ENCODE data around the gene CHST11.

Gene CHST11

DNA sequence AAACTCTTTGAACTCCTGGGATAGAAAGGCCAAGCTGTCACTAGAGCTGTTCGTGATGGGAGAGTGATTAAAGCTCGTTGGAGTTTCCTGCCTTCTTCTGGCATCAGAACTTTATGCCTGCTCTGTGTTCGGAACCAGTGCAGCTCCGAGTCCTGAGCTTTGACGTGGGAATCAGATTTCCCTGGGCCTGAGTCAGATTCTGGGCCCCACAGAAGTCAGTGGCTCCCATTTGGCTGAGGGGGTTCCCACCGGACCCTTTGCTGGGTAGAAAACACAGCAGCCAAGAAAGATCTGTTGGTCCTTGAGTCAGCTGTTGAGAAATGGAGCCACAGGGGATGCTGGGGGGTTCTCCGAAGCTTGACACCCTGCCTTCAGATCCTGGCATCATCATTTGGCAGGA, 238.0 kb downstream of the CHST11 start:
- peaks cover 3% of the 10 kb centered on the region; the same call in 1 of the 2 replicates for H4K20me1 ChIP-seq (ENCODE audit: control insufficient read depth, insufficient read depth, low read depth, low read length)
- H3K9me3 ChIP-seq (ENCODE audit: control insufficient read depth, insufficient read depth, low read length): no peaks in the 10 kb centered on the region
- no peaks in the 10 kb centered on the region for H3F3A ChIP-seq (ENCODE audit: control insufficient read depth, insufficient read depth)
- TF ChIP-seq, protein P1, sequence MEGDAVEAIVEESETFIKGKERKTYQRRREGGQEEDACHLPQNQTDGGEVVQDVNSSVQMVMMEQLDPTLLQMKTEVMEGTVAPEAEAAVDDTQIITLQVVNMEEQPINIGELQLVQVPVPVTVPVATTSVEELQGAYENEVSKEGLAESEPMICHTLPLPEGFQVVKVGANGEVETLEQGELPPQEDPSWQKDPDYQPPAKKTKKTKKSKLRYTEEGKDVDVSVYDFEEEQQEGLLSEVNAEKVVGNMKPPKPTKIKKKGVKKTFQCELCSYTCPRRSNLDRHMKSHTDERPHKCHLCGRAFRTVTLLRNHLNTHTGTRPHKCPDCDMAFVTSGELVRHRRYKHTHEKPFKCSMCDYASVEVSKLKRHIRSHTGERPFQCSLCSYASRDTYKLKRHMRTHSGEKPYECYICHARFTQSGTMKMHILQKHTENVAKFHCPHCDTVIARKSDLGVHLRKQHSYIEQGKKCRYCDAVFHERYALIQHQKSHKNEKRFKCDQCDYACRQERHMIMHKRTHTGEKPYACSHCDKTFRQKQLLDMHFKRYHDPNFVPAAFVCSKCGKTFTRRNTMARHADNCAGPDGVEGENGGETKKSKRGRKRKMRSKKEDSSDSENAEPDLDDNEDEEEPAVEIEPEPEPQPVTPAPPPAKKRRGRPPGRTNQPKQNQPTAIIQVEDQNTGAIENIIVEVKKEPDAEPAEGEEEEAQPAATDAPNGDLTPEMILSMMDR (IDR thresholded peaks at IDR 0.05; ENCODE audit: low read depth, low read length, poor library complexity, severe bottlenecking): no peak
- no peak for TF ChIP-seq EZH2phosphoT487 (IDR thresholded peaks at IDR 0.05; ENCODE audit: borderline replicate concordance, low read length)
- no peaks in the 10 kb centered on the region for H3K9me2 ChIP-seq (replicated peaks; ENCODE audit: control insufficient read depth, low read length)
- no peak overlapping the region for H3K4me3 ChIP-seq (ENCODE audit: low read length)
- H3K27ac ChIP-seq (ENCODE audit: low read depth, low read length): no peak overlapping the region
- H3K4me2 ChIP-seq (ENCODE audit: low read length): no peak overlapping the region; the same call in 1 of the 2 replicates
- H3K27me3 ChIP-seq (ENCODE audit: control insufficient read depth, low read length): no peaks in the 10 kb centered on the region
- H3K79me2 ChIP-seq (ENCODE audit: control insufficient read depth, low read length): no peaks in the 10 kb centered on the region
- H3K36me3 ChIP-seq (ENCODE audit: control insufficient read depth, low read length): no peaks in the 10 kb centered on the region
- H3K4me1 ChIP-seq (ENCODE audit: control insufficient read depth, low read length): peaks cover 38% of the 10 kb centered on the region

DNA sequence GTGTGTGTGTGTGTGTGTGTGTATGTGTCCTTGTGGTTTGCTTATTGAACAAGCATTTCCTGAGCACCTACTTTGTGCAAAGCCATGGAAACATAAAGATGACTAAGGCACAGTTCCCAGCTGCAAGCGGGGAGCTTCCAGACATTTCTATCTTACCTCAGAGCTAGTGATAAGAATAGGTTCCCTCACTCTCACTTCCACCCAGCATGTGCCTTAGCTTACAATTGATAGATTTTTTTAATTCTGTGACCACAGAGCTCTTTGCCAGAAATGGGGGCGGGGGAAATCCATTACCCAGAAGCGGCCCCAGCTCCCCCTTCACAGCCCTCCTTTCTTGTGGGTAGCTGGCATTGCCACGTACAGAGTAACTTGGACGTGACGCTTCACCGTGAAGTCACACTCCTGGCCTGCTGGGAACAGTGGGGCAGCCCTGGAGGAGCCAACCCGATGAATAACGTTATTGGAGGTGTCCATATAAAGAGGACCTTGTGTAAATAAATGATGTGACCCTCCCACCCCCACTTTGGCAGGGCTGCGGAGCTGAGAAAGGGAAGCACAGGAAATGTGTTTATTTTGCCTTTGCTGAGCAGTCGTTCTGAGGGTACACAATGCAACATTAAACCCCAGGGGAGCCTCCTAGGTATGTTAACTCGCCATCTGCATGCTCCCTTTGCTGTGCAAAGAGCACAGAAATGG, 238.9 kb downstream of the CHST11 start:
- no peaks in the 10 kb centered on the region for H3K9me2 ChIP-seq (replicated peaks; ENCODE audit: control insufficient read depth, low read length)
- H3F3A ChIP-seq (ENCODE audit: control insufficient read depth, insufficient read depth): no peaks in the 10 kb centered on the region
- H4K20me1 ChIP-seq (ENCODE audit: control insufficient read depth, insufficient read depth, low read depth, low read length): peaks cover 3% of the 10 kb centered on the region; the same call in 1 of the 2 replicates
- H3K9me3 ChIP-seq (ENCODE audit: control insufficient read depth, insufficient read depth, low read length): no peaks in the 10 kb centered on the region
- no peaks in the 10 kb centered on the region for H3K36me3 ChIP-seq (ENCODE audit: control insufficient read depth, low read length)
- no peaks in the 10 kb centered on the region for H3K79me2 ChIP-seq (ENCODE audit: control insufficient read depth, low read length)
- peak overlapping the region; percentile 41 for H3K4me3 ChIP-seq (ENCODE audit: low read length)
- TF ChIP-seq, protein P1 (IDR thresholded peaks at IDR 0.05; ENCODE audit: low read depth, low read length, poor library complexity, severe bottlenecking): no peak
- TF ChIP-seq EZH2phosphoT487 (IDR thresholded peaks at IDR 0.05; ENCODE audit: borderline replicate concordance, low read length): no peak
- H3K27ac ChIP-seq (ENCODE audit: low read depth, low read length): no peak overlapping the region
- H3K4me2 ChIP-seq (ENCODE audit: low read length): peak overlapping the region; percentile 60
- no peaks in the 10 kb centered on the region for H3K27me3 ChIP-seq (ENCODE audit: control insufficient read depth, low read length)
- peaks cover 39% of the 10 kb centered on the region for H3K4me1 ChIP-seq (ENCODE audit: control insufficient read depth, low read length)

DNA sequence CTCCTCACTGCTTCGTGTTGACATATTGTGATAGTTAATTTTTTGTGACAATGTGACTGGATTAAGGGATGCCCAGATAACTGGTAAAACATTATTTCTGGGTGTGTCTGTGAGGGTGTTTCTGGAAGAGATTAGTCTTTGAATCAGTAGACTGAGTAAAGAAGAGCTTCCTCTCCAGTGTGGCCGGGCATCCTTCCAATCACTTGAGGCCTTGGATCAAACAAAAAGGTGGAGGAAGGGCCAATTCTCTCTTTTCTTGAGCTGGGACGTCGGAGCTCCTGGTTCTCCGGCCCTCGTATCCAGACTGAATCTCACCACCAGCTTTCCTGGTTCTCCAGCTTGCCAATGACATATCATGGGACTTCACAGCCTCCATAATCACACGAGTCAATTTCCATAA, 240.4 kb downstream of the CHST11 start:
- TF ChIP-seq, protein P1 (IDR thresholded peaks at IDR 0.05; ENCODE audit: low read depth, low read length, poor library complexity, severe bottlenecking): no peak
- no peak for TF ChIP-seq EZH2phosphoT487 (IDR thresholded peaks at IDR 0.05; ENCODE audit: borderline replicate concordance, low read length)
- 0 out of 2 replicates have a peak, but pooled peaks cover 3% of the 10 kb centered on the region for H4K20me1 ChIP-seq (ENCODE audit: control insufficient read depth, insufficient read depth, low read depth, low read length)
- no peaks in the 10 kb centered on the region for H3K79me2 ChIP-seq (ENCODE audit: control insufficient read depth, low read length)
- no peaks in the 10 kb centered on the region for H3K9me2 ChIP-seq (replicated peaks; ENCODE audit: control insufficient read depth, low read length)
- no peak overlapping the region for H3K4me3 ChIP-seq (ENCODE audit: low read length)
- no peaks in the 10 kb centered on the region for H3F3A ChIP-seq (ENCODE audit: control insufficient read depth, insufficient read depth)
- H3K4me2 ChIP-seq (ENCODE audit: low read length): no peak overlapping the region
- peaks cover 31% of the 10 kb centered on the region for H3K4me1 ChIP-seq (ENCODE audit: control insufficient read depth, low read length)
- H3K27ac ChIP-seq (ENCODE audit: low read depth, low read length): no peak overlapping the region
- no peaks in the 10 kb centered on the region for H3K36me3 ChIP-seq (ENCODE audit: control insufficient read depth, low read length)
- H3K9me3 ChIP-seq (ENCODE audit: control insufficient read depth, insufficient read depth, low read length): no peaks in the 10 kb centered on the region
- H3K27me3 ChIP-seq (ENCODE audit: control insufficient read depth, low read length): no peaks in the 10 kb centered on the region

Data from DOHH2 (cell line).